SW 1271 (cell line): ENCODE data around the gene HCK.

Experiments
- DNase-seq, 2 experiments: peaks; one replicate each; lab custom pipeline; 2025; lab: John Stamatoyannopoulos, UW

HCK gene

DNA sequence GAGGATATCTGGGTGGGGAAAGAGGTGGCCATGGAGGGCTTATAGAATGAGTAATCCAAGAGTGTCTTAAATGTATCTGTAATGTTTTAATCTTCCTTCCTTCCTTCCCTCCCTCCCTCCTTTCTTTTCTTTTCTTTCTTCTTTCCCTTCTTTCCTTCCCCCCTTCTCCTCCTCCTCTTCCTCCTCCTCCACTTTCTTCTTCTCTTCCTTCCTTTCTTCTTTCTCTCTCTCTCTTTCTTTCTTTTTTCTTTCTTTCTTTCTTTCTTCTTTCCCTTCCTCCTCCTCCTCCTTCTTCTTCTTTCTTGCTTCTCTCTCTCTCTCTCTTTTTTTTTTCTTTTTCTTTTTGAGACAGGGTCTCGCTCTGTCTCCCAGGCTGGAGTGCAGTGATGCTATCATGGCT lies 7.1 kb downstream of the HCK start:
- no peak for DNase-seq

DNA sequence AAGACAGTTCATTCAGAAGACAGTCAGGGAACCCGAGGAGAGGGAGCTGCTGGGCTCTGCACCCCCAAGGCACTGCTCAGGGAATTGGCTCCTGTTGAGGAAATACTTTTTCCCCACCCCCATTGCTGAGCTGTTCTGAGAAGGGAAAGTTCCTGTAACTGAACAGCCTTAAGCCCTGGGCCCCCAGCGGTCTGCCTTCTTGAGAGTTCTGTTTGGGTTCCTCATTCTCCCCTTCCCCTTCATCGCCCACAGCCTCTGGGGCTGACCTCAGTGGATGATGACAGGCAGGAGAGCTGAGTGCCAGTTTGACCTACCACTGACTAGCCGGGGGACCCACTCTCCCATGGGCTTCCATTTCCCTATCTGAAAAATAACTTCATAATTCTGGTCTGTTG lies 10.7 kb downstream of the HCK start:
- no peak for DNase-seq

- no peak for DNase-seq
These were observed 11.7 kb downstream of the HCK start for GRCh38 chr20:32063695-32064094.

DNA sequence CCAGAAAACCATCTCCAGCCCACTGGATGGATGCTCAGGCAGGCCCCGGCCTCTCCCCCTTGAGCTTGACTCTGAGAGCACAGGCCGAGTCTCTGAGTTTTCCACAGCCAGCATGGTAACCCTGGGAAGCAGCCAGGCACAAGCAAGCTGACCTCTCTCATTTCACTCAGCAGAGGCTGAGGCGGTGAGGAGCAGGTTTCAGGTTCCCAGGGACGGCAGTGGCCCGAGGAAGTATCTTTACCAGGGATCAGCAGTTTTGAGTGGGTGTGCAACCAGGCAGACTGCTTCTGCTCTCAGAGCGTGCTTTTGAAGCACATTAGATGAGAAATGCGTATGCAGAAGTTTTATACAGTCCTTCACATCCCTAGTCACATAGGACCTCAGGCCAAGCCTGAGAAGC lies 12.6 kb downstream of the HCK start:
- no peak for DNase-seq

- no peak for DNase-seq
These were observed 15.3 kb downstream of the HCK start for GRCh38 chr20:32067234-32067821.

GRCh38 chr20:32068174-32068573 lies 16.1 kb downstream of the HCK start:
- no peak for DNase-seq

DNA sequence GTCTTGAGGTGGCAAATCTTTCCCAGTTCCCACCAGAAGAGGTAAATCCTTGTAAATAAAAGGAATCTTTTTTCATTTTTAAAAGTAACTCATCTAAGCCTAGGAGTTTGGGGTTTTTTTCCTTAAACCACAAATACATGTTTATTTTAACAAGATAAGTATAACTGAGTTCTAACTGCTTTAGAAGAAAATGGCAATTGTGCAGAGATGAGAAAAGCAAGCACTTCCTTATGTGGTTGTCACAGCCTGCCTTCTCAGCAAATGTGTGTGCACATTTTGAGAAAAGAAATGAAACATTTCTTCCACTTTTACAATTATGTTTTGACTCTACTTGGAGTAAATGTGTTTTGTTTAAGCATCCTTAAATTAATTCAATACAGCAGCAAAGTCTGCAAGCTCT lies 17.7 kb downstream of the HCK start:
- DNase-seq: no peak

DNA sequence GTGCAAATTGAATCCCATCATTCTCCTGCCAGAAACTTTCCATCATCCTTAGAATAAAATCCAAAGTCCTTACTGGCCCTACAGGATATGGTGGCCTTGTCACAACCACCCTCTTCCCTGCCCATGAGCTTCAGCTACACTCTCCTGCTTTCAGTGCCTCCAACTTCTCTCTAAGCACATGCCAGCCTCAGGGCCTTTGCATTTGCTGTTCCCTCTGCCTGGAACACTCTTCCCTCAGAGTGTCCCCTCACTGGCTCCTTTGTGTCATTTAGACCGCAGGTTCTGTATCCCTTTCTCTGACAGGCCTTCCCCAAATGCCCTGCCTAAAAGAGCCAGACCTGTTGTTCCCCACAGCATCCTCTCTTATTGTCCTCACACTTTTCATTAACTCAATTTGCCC lies 18.2 kb downstream of the HCK start:
- no peak for DNase-seq

GRCh38 chr20:32070690-32071213 lies 18.7 kb downstream of the HCK start:
- DNase-seq: no peak

DNA sequence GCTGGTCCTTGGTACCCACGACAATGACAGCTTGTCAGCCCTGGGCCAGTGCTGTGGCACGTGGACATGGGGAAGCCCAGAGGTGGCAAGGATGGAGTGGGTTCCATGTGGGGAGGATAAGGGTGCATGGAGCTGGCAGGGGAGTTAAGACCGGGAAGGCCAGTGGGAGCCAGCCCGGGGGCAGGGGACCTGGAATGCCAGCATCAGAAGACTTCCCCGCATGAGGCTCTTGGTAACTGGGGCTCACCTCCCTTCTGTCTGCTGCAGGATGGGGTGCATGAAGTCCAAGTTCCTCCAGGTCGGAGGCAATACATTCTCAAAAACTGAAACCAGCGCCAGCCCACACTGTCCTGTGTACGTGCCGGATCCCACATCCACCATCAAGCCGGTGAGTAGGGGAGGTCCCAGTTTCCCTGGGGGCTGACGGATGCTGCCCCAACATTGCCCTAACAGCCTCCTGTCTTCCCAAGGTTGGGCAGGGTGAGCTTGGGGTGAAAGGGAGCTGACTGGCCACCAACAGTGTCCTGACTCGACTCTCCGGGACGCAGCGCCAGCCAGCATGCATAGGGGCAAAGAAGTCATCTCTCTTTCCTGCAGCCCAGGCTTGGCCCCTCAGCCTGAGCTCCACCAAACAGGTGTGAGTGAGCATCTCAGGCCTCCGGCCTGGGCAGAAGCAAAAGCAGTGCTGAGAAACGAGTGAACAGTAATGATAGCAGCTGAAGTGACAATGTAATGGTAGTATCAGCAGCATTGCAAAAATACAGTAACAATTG lies 19.5 kb downstream of the HCK start:
- no peak for DNase-seq

DNA sequence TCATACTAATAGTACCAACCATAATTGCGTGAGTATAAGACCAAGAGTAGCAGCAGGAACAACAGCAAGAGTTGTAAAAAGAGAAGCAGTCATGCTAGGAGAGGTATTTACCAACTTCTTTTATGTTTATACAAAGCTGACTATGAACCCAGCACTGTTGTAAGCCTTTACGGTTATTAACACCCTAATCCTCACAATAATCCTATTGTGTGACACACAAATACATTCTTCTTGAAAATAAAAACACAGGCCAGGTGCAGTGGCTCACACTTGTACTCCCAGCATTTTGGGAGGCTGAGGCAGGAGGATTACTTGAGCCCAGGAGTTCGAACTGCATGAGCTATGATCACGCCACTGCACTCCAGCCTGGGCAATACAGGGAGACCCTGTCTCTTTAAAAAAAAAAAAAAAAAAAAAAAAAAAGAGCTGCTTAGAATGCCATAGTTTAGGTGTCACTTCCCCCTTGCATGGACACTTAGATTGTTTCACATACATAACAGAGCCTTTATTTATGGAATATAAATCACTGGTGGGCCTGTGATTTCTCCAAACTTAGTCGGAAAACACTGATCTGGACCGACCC lies 20.2 kb downstream of the HCK start:
- DNase-seq: peak in 1 of 2 experiments; percentile 26

DNA sequence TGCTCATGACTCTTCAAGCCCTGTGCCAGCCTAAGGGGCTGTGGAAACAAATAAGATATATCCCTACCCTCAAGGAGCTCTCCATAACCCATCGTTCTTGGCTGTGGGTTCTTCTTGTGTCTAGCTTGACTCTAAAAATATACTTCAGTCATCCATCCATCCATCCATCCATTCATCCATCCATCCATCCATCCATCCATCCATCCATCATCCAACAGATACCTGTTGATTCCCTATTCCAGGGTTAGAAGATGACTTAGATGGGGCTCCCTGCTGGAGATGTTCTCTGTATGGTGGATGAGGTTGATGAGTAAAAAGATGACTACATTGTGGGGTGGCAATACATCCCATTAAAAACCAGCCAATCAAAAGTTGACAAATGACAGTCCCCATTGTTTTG lies 23.5 kb downstream of the HCK start:
- no peak for DNase-seq

DNA sequence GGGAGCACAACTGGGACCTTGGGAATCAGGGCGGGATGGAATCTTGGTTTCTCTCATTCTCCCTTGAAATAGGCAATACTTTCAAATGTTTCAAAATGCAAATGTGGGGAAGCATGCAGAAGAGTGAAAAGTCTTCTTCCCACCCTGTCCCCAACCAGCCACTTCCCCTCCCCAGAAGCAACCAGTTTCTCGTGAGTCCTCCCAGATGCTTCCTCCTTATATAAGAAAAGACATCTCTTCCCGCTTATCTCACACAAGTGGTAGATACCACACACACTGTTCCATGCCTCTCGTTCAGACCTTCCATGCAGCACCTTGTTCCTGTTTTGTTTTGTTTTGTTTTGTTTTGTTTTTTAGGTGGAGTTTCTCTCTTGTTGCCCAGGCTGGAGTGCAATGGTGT lies 25.1 kb downstream of the HCK start:
- no peak for DNase-seq

- DNase-seq: no peak
These were observed 26.3 kb downstream of the HCK start for GRCh38 chr20:32078322-32078721.

DNA sequence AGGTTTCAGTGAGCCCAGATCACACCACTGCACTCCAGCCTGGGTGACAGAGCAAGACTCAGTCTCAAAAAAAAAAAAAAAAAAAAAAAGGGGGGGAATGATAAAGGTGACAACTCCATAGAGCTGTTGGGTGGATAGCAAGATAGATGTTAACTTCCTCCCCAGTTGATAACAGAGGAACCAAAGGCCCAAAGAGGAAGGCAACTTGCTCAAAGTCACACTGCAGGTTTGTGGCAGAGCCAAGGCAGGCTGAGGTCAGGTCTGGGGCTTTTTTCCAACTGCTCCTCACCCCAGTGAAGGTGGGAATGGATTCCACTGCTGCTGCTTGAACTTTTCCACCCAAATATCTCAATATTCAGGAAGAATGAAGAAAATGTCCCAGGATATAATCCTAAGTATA lies 26.7 kb downstream of the HCK start:
- no peak for DNase-seq

GRCh38 chr20:32079655-32080109 lies 27.6 kb downstream of the HCK start:
- DNase-seq: no peak

- DNase-seq: no peak
These were observed 28.7 kb downstream of the HCK start for GRCh38 chr20:32080783-32081182.

DNA sequence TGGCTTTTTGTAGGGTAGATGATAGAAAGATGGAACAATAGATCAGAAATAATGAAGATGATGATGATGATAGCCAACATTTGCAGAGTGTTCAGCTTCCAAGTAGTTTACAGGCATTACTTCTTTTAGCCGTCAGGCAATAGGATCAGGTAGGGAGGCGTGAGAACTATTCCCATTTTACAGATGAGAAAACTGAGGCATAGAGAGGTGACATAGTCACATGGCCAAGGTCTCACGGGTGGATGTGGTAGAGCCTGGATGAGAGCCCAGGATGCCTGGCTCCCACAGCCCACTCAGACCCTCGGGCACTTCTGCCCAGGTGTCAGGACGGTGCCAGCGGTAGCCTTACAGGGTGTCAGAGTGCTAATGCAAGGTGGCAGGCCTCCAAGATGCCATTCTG lies 31.4 kb downstream of the HCK start:
- DNase-seq: no peak

DNA sequence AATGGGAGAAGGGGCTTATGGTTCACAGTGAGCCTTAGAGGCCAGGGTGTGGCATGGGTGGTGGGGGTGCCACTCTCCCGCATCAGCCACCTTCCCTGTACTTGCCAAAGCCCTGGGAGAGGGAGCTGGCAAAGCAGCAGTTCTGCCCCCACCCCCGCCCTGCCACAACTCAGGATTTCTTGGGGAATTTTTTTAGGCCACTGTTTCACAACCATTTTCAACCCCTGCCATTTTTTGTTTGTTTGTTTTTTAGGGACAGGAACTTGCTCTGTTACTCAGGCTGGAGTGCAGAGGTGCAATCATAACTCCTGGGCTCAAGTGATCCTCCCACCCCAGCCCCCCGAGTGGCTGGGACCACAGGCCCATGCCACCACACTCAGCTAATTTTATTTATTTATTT lies 35.0 kb downstream of the HCK start:
- DNase-seq: no peak

DNA sequence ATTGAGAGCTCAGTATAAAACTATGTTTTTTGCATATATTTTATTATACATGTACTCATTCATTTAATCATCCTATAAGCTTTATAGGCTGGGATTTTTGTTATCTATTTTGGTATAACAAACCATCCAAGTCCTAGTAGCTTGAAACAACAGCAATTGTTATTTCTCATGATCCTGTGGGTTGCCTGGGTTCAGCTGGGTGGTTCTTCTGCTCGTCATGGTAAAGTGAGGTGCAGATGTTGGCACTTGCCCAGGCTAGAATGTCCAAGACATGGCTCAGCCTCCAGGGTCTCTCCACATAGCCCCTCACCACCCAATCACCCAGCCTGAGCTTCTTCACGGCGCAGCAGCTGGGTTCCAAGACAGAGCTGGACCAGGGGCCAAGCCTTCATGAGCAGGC lies 36.7 kb downstream of the HCK start:
- DNase-seq: no peak

DNA sequence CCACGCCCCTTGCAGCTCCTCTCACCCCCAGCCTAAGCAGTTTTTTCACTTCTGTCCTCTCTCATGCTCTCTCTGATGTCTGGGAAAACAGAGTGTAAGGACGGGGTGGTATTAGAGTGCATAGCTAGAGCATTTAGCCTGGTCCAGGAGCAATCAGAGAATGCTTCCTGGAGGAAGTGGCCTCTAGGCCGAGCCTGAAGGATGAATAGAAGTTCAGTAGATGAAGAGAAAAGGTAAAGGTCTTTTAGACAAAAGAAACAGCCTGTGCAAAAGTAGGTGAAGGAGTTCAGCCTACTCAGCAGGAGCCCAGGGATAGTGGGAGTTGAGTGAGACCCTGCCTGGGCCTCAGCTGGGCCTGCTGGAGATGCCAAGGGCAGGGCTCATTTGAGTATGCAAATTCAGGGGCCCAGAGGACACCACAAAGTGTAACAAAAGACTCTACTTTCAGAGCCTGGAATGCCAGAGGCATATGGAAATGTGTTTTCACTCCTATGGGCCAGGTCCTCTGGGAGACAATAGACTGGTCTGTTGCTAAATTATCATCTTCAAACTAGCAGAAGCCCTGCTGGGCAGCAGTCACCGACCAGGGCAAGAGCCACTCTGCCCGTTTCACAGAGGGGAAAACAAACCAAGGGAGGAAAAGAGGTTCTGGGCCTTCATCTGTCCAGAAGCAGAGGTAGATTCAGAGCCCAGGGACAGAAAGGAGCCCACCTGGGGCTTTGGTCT lies 37.8 kb downstream of the HCK start:
- DNase-seq: no peak

- DNase-seq: peak; percentile 76 to 80
These were observed 39.9 kb downstream of the HCK start for GRCh38 chr20:32091888-32092346.

- DNase-seq: no peak
These were observed 46.7 kb downstream of the HCK start for GRCh38 chr20:32098786-32099185.
